DMS 273 (cell line): Measurements from ENCODE around the gene TIPIN.
"Not testable (repeated sequence)": the region's sequence is repeated elsewhere in the genome, so short reads cannot be mapped to it uniquely, and the experiment has no call there.

Source experiments
- DNase-seq: peaks from one replicate; lab custom pipeline; 2025; ENCODE audit not compliant: unreplicated experiment; lab: John Stamatoyannopoulos, UW

Gene TIPIN, protein sequence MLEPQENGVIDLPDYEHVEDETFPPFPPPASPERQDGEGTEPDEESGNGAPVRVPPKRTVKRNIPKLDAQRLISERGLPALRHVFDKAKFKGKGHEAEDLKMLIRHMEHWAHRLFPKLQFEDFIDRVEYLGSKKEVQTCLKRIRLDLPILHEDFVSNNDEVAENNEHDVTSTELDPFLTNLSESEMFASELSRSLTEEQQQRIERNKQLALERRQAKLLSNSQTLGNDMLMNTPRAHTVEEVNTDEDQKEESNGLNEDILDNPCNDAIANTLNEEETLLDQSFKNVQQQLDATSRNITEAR

DNA sequence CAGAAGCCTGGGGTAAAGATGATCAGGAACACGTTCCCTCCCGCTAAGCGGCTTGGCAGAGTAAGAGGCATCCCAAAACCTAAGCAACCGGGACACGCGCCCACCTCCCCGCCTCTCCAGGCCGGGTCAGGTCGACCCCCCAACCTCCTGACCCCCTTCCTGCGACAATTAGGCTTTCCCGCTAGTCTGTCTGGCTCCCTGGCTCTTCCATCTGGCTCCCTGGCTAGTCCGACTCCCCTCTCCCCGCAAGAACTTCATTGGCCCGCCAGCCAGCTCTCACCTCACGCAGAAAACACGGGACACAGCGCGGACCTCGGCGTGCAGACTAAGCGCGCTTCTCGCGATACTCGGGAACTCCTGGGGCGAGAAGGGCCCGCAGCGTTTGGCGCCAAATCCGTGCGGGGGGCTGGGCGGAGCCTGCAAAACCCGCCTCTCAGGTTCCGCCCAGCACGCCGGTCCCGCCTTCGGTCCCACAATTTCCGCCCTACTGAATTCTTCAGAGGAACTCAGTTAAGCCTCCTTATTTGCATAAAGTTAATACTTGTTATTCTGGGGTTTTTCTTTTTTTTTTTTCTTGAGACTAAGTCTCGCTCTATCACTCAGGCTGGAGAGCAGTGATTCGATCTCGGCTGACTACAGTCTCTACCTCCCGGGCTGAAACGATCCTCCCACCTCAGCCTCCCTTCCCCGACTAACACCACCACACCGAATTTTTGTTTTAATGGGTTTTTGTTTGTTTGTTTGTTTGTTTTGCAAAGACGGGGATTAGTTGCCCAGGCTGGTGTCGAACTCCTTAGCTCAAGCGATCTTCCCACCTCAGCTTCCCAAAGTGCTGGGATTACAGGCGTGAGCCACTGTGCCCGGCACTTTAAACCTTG is at the start of gene TIPIN:
Gene TIPIN (minus strand): TSS at position 327 of the 878 bp plus-strand sequence. CDS start 3,738 bp downstream, outside the sequence.
- DNase-seq: peak; percentile 97

DNA sequence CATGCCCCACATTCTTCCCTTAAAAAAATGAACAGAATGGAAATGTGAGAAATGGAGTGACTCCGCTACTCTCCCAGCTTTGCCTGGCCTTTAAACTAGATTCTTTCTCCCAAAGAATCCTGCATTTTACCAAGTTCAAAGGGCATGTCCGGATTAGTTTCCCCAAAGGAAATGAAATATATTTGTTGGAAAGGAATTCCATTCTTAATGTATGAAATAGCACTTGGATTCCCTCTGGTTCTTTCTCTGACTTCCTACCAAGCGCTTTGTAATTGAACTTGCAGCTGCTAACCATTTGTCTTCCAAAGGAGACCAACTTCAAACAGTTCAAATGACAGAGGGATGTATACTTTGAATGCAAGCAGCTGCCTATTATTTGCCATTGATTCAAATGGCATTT is 49.1 kb upstream of the TIPIN start:
- no peak for DNase-seq

DNA sequence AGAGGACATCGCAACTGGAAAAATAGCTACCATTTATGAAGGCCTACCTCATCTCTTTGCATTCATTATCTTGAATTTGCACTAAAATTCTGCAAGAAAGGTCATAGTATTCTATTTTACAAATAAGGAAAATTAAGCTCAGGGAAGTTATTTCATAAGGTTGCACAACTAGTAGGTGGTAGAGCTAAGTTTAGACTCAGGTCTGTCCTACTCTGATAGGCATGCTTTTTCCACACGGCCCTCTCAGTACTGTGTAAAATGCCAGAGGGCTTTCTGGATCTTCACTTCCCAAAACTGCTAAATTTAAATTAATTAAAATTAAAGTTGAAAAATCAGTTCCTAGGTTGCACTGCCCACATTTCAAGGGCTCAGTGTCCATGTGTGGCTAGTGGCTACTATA is 48.5 kb upstream of the TIPIN start:
- DNase-seq: no peak

DNA sequence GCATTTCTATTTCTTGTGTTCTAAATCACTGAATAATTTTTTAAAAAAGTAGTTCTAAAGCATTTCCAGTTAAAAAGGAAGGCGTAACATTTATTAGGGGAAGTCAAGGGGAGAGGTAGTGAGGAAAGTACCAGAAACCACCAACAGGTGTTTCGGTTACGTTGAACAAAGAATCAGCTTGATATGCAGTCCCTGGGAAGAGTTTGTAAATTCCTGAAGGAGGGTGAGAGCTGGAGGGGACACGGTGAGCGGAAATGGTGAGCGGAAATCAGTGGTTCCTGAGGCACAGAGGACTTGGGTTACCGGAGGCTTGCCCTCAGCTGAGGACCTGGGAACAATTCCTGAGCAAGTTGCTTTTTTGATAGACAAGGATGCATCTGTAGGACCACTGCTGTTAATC is 48.0 kb upstream of the TIPIN start:
- DNase-seq: no peak

DNA sequence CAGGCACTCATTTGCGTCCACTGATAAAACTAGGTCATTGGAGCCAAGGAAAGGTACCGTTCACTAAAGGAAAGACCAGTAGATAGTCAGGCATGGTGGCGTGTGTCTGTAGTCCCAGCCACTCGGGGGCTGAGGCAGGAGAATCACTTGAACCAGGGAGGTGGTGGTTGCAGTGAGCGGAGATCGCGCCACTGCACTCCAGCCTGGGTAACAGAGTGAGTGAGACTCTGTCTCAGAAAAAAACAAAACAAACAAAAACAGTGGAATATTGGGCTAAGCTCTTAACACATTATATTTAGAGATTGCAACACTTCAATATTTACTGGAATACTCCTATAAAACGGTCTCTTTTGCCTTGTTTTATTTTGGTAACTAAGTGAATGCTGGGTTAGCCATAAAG is 47.6 kb upstream of the TIPIN start:
- DNase-seq: no peak

DNA sequence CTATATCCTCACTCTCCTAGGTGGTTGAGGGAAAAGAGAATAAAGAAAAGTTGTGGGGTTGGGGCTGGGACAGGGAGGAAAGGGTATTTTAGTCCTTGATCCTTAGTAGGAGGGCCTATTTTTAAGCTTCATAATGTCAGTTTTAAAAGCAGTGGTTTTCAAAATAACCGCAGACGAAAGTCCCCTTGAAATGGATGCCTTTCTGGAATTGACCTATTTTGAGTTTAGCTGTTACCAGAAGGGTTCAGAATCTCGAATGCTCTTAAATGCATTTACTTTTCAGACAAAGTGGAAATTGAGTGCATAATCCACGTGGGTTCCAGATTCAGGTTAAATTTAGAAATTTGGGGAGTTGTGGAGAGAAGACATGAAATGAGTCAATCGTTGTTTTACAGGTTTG is 46.8 kb upstream of the TIPIN start:
- no peak for DNase-seq

DNA sequence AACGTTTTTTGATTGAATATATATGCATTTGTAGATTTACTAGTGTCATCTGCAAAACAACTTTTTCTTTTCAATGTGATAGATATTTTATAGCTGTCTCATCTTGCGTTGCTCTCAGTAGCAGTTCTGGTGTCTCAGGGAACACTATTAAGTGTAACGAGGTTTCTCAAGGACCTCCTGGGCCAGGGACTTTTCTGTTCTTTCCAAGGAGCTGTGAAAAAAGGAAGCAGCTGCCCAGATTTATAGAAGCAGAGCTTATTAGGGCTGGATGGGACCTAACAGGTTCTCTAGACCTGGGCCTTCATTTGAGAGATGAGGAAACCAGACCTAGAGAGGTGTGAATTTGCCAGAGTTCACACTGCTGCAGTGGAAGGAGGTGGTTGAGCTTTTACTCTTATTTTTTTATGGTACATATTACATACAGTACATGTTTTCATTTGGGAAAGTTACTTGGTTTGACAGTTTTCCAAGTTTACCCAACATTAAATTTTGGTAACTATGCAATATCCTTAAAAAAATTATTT is 46.3 kb upstream of the TIPIN start:
- no peak for DNase-seq

DNA sequence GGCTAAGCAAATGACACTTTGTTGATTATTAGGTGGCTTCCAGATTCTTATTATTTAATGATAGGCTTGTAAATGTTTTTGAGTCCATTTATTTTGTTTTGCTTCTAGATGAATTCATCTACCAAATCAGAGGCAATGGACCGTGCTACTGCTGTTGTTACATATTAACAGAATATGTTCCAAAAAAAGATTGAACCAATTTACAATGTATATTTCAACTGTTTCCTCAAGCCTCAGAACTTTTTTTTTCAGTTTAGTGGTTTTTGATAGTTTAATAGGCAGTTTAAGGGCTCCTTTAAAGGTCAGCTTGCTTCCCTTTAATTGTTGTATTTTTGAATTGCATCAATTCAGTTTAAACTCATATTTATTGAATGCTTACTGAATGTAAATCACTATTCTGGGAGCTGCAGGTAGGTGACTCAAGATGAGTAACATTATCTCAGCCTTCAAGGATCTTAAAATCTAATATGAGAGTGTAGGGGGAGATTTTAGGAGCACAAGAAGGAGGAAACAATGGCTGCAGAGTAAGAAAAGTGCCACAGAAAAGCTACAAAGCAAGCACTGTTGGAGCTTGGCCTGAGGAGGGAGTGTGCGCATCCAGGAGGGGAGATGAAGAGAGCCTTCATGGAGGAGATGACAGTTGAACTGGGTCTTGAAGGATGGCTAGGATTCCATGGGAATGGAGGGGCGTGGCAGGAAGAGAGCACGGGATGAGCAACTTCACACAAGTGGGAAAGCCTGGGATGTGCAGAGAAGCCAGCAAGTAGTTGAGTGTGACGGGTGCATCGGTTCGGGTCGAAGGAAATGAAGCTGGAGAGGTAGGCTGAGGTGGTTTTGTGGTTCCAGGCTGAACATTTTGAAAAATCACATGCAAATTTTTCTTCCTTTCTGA is 44.9 kb upstream of the TIPIN start:
- no peak for DNase-seq

DNA sequence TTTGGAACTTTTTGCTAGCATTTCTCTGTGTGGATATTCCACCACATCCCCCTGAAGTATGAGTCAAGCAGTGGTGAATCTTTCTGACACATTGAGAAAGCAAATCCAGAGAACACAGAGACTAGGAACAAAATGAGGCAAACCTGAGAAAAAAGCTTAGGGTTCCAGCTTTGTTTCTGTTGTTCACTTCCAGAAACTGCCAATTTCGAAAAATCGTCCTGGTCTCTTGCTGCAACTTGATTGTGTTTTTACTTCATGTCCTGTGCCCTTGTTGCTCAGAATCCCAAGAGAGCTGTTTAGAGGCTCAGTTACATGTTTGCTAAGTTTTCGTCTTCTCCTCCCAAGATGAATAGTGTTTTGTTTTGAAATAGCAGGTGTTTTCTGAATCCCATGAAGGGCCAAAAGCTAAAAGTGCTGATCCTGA is 43.9 kb upstream of the TIPIN start:
- DNase-seq: no peak

DNA sequence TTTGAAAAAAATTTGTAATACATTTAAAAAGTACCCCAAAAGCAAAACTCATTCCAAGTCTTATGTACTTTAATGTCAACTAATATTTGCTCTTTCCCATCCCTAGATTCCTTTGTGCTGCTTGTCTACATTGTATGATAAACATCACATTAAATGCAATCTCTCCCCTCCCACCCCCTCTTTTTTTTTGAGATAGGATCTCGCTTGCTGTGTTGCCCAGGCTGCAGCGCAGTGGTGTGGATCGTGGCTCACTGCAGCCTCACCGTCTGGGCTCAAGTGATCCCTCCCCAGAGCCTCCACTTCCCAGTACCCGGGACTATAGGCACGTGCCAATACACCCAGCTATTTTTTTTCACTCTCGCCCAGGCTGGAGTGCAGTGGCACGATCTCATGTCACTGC is 42.8 kb upstream of the TIPIN start:
- DNase-seq: no peak

DNA sequence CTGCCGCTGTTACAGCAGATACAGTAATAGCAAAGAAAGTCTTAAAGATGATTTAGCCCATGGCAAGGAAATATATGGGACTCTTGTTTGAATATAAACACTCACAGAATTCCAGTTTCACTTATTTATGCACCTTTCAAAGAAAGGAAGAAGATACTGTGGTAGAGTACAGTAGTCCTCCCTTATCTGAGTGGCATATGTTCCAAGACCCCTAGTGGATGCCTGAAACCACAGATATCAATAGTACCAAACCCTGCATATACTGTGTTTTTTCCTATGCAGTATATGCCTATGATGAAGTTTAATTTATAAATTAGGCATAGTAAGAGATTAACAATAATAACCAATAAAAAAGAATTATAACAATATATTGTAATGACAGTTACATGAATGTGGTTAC is 38.4 kb upstream of the TIPIN start:
- no peak for DNase-seq

DNA sequence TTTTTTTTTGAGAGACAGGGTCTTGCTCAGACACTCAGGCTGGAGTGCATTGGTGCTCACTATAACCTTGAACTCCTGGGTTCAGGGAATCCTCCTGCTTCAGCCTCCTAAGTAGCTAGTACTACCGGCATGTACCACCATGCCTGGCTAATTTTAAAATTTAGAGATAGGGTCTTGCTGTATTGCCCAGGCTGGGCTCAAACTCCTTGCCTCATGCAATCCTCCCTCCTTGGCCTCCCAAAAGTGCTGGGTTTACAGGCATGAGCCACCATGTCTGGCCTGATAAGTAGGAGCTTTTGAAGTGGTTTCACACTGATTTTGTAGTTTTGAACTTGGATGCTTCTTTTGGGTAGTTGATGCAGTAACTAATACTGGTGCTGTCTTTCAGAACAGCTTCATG is 38.0 kb upstream of the TIPIN start:
- DNase-seq: no peak

DNA sequence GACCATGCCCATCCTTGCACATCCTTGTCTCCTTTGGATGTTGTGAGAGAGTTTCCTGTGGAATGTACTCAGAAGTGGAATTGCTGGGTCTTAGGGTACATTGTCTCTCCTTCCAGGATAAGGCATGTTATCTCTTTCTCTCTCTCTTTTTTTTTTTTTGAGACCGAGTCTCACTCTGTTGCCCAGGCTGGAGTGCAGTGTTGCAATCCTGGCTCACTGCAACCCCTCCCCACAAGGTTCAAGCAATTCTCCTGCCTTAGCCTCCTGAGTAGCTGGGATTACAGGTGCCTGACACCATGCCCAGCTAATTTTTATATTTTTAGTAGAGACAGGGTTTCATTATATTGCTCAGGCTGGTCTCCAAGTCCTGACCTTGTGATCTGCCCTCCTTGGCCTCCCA is 36.6 kb upstream of the TIPIN start:
- DNase-seq: not testable (repeated sequence)

DNA sequence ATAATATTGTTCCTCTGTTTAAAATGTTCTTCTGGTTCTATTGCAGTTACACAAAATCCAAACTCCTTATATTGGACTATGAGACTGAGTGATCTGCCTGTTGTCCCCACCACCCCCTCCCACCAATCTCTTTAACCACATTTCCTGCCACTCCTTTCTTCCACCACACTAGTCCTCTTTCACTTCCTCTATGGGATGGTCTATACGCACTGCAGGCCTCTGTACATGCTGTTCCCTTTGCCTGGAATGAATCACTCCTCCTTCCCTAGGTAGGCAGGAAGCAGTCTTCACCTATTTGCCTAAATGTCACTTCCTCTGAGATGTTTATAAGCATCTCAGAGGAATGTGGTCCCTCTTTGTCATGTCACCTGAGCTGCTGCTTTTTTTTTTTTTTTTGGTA is 34.2 kb upstream of the TIPIN start:
- DNase-seq: no peak

DNA sequence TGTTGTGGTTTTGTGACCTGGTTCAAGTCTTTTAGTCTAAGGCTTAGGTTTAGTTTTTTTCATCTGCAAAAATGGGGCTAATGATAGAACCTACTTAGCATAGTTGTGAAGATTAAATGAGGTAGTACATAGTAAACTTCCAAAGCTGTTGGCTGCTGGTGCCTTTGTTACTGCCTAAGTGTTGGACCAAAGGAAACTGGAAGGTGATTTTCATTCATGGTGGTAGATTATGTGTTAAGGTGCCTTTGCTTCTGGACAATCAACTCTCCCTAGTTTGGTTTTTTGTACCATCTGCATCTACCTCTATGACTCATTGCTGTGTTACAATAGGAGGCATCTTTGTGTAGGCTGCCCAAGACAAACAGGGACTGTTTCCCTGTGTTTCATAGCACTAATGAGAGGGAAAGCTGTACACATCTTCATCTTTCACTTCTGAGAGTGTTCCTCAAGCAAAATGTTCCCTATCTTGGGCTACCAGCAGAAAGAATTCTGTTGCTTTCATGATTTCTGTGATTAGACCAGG is 33.4 kb upstream of the TIPIN start:
- no peak for DNase-seq

DNA sequence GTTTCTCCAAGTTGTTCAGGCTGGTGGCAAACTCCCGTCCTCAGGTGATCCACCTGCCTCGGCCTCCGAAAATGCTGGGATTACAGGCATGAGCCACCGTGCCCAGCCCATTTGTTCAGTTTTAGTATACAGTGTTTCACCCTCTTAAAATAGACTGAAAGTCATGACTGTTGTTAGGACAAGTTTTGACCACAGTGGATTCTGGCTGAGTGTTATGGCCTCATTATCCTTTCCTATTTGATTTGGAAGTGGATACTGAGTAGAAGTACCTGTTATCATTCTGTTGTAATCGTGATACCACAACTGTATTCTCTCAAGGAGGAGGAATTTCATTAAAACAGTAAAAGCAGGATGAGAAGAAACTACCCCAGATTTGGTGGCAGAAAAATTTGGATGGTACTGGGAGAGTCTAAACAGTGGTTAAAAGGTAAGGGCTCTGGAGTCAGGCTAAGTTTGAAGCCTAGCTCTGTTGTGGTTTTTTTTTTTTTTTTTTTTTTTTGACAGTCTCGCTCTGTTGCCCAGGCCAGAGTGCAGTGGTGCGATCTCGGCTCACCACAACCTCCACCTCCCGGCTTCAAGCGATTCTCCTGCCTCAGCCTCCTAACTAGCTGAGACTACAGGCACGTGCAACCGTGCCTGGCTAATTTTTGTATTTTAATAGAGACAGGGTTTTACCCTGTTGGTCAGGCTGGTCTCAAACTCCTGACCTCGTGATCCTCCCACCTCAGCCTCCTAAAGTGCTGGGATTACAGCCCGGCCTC is 32.8 kb upstream of the TIPIN start:
- no peak for DNase-seq

DNA sequence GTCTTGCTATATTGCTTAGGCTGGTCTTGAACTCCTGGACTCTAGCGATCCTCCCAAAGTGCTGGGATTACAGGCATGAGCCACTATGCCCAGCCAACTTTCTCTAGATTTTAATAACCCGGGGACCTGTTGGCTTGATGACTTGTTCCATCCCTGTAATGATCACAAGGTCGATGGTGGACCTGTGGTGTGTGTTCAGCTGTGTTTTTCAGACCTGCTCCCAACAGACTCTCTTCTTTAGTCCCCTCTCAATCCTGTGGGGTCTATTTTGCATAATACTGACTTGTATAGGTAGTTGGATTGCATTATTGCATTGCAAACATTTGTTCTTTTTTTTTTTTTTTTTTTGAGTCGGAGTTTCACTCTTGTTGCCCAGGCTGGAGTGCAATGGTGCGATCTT is 32.1 kb upstream of the TIPIN start:
- no peak for DNase-seq

DNA sequence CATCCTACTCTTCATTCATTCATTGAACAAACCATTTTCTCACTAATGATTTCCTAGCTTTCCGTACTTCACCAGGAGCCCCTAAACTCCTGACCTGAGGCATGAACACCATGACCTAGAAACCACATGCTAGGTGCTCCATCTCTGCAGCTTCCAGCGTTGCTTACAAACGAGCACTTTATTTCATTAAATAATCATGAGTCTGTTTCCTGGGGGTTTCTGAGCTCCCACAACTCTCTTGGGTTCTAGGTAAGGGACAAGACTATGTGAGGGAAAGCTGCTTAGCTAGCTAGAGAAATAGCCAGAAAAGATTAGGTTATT is 31.5 kb upstream of the TIPIN start:
- DNase-seq: no peak

DNA sequence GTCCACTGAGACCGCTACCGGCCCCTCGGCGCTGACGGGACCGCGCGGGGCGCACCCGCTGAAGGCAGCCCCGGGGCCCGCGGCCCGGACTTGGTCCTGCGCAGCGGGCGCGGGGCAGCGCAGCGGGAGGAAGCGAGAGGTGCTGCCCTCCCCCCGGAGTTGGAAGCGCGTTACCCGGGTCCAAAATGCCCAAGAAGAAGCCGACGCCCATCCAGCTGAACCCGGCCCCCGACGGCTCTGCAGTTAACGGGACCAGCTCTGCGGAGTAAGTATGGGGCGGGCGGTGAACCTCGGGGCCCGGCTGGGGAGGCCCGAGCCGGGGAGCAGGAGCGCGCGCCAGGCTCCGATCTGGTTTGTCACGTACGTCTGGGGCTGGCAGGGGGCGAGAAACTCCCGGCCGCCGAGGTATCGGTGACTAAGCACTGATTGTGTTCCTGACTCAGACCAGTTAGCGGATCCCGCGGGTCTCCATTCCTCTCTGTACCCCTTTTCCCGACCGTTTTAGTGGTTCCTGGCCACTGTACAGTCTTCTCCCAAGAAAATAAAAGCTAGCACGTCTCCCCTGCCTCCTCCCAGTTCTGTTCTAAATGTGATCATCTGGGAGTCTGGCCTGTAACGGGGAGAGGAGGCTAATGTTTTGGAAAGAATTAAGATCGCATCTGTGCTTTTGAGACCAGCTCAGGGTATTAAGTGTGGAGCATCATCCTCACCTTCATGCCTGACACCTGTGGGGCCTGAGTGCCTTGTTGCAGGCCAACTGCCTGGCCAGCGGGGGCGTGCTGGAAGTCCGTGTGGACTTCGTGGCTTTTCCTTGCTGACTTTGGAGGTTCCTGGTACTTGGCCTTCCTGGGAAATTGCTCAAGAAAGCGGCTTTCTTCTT is 30.9 kb upstream of the TIPIN start:
- peak; percentile 64 for DNase-seq
